Osteoblast (primary cell): ENCODE data around the gene RNGTT. TPM values are rescaled to one million over a fixed set of nuclear protein-coding genes. Genes with fewer than 3 reads are reported as not detected.

Experiments
- DNase-seq: peaks from one replicate; pipeline ENCODE4 v3.0.0; 2011; ENCODE audit warnings: low spot score, mixed read lengths; ENCODE audit not compliant: insufficient read length; ENCODE audit errors: missing footprints
- H2AFZ ChIP-seq: 2 replicates; pipeline ENCODE4 v1.6.0; 2011; ENCODE audit warnings: mild to moderate bottlenecking, low read length
- H3K27ac ChIP-seq: 2 replicates; pipeline ENCODE4 v1.5.1; 2011; ENCODE audit warnings: mild to moderate bottlenecking, low read depth, low read length, moderate library complexity
- H3K27me3 ChIP-seq: 2 replicates; pipeline ENCODE4 v1.6.0; 2012; ENCODE audit warnings: mild to moderate bottlenecking, control low read depth, inconsistent platforms, low read length, moderate library complexity; ENCODE audit not compliant: insufficient read depth
- H3K36me3 ChIP-seq: 2 replicates; pipeline ENCODE4 v1.5.1; 2011; ENCODE audit warnings: mild to moderate bottlenecking, low read length, control low read depth, moderate library complexity; ENCODE audit not compliant: insufficient read depth
- H3K4me1 ChIP-seq: 2 replicates; pipeline ENCODE4 v1.5.1; 2011; ENCODE audit warnings: mild to moderate bottlenecking, low read length, control low read depth, moderate library complexity; ENCODE audit not compliant: insufficient read depth
- H3K4me2 ChIP-seq: 2 replicates; pipeline ENCODE4 v1.6.0; 2011; ENCODE audit warnings: mild to moderate bottlenecking, low read length; ENCODE audit not compliant: insufficient read depth
- H3K4me3 ChIP-seq: fragments of 200-600 bp; sonication (generic); 3 replicates; pipeline ENCODE4 v1.5.1; 2012; ENCODE audit warnings: mild to moderate bottlenecking, low read length, inconsistent platforms; ENCODE audit not compliant: insufficient read depth
- H3K79me2 ChIP-seq: 2 replicates; pipeline ENCODE4 v1.6.0; 2012; ENCODE audit warnings: mild to moderate bottlenecking, low read length, control low read depth, inconsistent platforms; ENCODE audit not compliant: insufficient read depth
- H3K9me3 ChIP-seq: 2 replicates; pipeline ENCODE4 v1.5.1; 2011; ENCODE audit warnings: low read depth, low read length, control low read depth
- H4K20me1 ChIP-seq: 2 replicates; pipeline ENCODE4 v1.6.0; 2012; ENCODE audit warnings: mild to moderate bottlenecking, low read length, control low read depth; ENCODE audit not compliant: insufficient read depth
- total RNA-seq: library from RNA; depleted of rRNA; stranded (reverse); fragments of >200 nt; gene quantifications from 2 replicates; pipeline ENCODE4 v1.2.3, GENCODE V29; 2012
- TF ChIP-seq, protein P1 (sequence below): IDR thresholded peaks from 2 replicates; pipeline ENCODE4 v1.5.1; 2011; ENCODE audit warnings: mild to moderate bottlenecking, low read depth, low read length, moderate library complexity; ENCODE audit errors: extremely low read depth

The RNGTT gene
- total RNA-seq, 1 donor: 19.2 TPM

DNA sequence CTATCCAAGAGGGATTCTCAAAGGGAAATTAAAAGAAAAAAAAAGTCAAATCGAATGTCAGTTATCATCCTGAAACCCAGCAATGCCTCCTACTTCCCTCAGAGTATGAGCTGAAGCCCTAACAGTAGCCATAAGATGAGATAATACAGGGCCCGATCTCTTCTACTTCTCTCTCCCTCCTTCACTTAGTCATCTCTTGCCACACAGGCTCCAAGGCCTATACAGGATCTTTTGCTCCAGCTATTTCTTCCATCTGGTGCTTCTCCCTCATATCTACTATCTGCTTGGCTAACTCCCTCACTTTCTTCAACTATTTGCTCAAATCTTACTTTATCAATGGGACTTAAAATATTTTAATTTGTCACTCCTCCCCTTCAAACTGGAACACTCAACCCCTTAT is 215.3 kb downstream of the RNGTT start:
- H3K4me3 ChIP-seq: no peak overlapping the region
- H4K20me1 ChIP-seq: no peaks in the 10 kb centered on the region
- no peak overlapping the region for H3K27ac ChIP-seq
- H3K79me2 ChIP-seq: no peaks in the 10 kb centered on the region
- no peaks in the 10 kb centered on the region for H3K9me3 ChIP-seq
- no peaks in the 10 kb centered on the region for H3K27me3 ChIP-seq
- H2AFZ ChIP-seq: no peak overlapping the region
- TF ChIP-seq, protein P1, sequence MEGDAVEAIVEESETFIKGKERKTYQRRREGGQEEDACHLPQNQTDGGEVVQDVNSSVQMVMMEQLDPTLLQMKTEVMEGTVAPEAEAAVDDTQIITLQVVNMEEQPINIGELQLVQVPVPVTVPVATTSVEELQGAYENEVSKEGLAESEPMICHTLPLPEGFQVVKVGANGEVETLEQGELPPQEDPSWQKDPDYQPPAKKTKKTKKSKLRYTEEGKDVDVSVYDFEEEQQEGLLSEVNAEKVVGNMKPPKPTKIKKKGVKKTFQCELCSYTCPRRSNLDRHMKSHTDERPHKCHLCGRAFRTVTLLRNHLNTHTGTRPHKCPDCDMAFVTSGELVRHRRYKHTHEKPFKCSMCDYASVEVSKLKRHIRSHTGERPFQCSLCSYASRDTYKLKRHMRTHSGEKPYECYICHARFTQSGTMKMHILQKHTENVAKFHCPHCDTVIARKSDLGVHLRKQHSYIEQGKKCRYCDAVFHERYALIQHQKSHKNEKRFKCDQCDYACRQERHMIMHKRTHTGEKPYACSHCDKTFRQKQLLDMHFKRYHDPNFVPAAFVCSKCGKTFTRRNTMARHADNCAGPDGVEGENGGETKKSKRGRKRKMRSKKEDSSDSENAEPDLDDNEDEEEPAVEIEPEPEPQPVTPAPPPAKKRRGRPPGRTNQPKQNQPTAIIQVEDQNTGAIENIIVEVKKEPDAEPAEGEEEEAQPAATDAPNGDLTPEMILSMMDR: no peak
- H3K4me1 ChIP-seq: no peaks in the 10 kb centered on the region
- no peak overlapping the region for H3K4me2 ChIP-seq
- no peaks in the 10 kb centered on the region for H3K36me3 ChIP-seq
- no peak for DNase-seq

- Histone ChIP-seq H3K79me2 (no peaks in the 10 kb centered on the region), H3K4me1 (no peaks in the 10 kb centered on the region), H3K9me3 (no peaks in the 10 kb centered on the region), H3K27me3 (no peaks in the 10 kb centered on the region), H3K4me3 (no peak overlapping the region), H2AFZ (no peak overlapping the region), H4K20me1 (no peaks in the 10 kb centered on the region), H3K27ac (no peak overlapping the region), H3K4me2 (no peak overlapping the region), H3K36me3 (no peaks in the 10 kb centered on the region)
- TF ChIP-seq, protein P1: no peak
- DNase-seq: no peak
These were observed 221.5 kb downstream of the RNGTT start for GRCh38 chr6:88741939-88742338.

DNA sequence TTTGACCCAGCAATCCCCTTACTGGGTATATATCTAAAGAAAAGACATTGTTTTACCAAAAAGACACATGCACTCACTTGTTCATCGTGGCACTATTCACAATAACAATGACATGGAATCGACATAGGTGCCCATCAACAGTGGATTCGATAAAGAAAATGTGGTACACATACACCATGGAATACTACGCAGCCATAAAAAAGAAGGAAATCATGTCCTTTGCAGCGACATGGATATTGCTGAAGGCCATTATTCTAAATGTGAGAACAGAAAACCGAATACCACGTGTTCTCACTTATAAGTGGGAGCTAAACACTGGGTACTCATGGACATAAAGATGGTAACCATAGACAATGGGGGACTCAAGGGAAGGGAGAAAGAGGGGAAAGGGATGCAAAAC is 222.3 kb downstream of the RNGTT start:
- no peaks in the 10 kb centered on the region for H3K9me3 ChIP-seq
- TF ChIP-seq, protein P1: no peak
- H3K4me2 ChIP-seq: no peak overlapping the region
- H3K4me1 ChIP-seq: no peaks in the 10 kb centered on the region
- H3K4me3 ChIP-seq: no peak overlapping the region
- no peak overlapping the region for H2AFZ ChIP-seq
- H3K36me3 ChIP-seq: no peaks in the 10 kb centered on the region
- no peak for DNase-seq
- no peaks in the 10 kb centered on the region for H4K20me1 ChIP-seq
- no peaks in the 10 kb centered on the region for H3K79me2 ChIP-seq
- H3K27ac ChIP-seq: no peak overlapping the region
- H3K27me3 ChIP-seq: no peaks in the 10 kb centered on the region

GRCh38 chr6:88734544-88734943 is 228.9 kb downstream of the RNGTT start:
- Histone ChIP-seq H3K27ac (no peak overlapping the region), H3K4me3 (no peak overlapping the region), H3K27me3 (no peaks in the 10 kb centered on the region), H2AFZ (no peak overlapping the region), H3K4me2 (no peak overlapping the region), H4K20me1 (peaks cover 3% of the 10 kb centered on the region), H3K79me2 (no peaks in the 10 kb centered on the region), H3K36me3 (no peaks in the 10 kb centered on the region), H3K4me1 (peaks cover 7% of the 10 kb centered on the region), H3K9me3 (no peaks in the 10 kb centered on the region)
- no peak for DNase-seq
- TF ChIP-seq, protein P1: no peak
